Lower lobe of right lung (tissue), 2 donors: ENCODE results near the gene NRIP1. TPM values are rescaled to one million over a fixed set of nuclear protein-coding genes. Genes with fewer than 3 reads are reported as not detected.

Experiments
- ATAC-seq, 2 donors: fragments of 200-7000 bp; cut with Tn5 transposase; one replicate each; pipeline ENCODE4 v1.9.1; 2020 to 2022; ENCODE audit warnings: mild to moderate bottlenecking in 2 of 2, moderate library complexity in 2 of 2
- DNase-seq: peaks from one replicate; pipeline ENCODE4 v3.0.0-alpha.2; 2020
- H3K27ac ChIP-seq: fragments of 200-600 bp; one replicate; pipeline ENCODE4 v1.8.0; 2022
- H3K27me3 ChIP-seq: fragments of 200-600 bp; one replicate; pipeline ENCODE4 v1.8.0; 2022; ENCODE audit warnings: low read depth
- H3K36me3 ChIP-seq: fragments of 200-600 bp; one replicate; pipeline ENCODE4 v1.8.0; 2022; ENCODE audit warnings: mild to moderate bottlenecking
- H3K4me1 ChIP-seq: fragments of 200-600 bp; one replicate; pipeline ENCODE4 v1.8.0; 2022
- H3K4me3 ChIP-seq: fragments of 200-600 bp; one replicate; pipeline ENCODE4 v1.8.0; 2022; ENCODE audit warnings: mild to moderate bottlenecking
- H3K9me3 ChIP-seq: fragments of 200-600 bp; one replicate; pipeline ENCODE4 v1.8.0; 2022
- intact Hi-C: fragments of 100-400 bp; cut with DNase I; formaldehyde crosslinking; loops from one replicate; pipeline ENCODE4 v1.11.0; 2022
- total RNA-seq: library from RNA; stranded (reverse); fragmentation: NEBNext Ultra II Directional; extraction: Animal tissue kit (Norgen Biotek cat#: 25700); gene quantifications from one replicate; pipeline ENCODE4 v1.2.1, GENCODE V29; 2021
- TF ChIP-seq, protein P1 (sequence below): fragments of 200-600 bp; IDR thresholded peaks from one replicate; pipeline ENCODE4 v1.8.0; 2022; ENCODE audit warnings: antibody characterized with exemption, mild to moderate bottlenecking
- donor health status: DM: no; HTN: yes; CAD: no; lungs with severe emphysema.

The NRIP1 gene
- total RNA-seq, 1 donor from 2014 or later = 60.0 TPM

DNA sequence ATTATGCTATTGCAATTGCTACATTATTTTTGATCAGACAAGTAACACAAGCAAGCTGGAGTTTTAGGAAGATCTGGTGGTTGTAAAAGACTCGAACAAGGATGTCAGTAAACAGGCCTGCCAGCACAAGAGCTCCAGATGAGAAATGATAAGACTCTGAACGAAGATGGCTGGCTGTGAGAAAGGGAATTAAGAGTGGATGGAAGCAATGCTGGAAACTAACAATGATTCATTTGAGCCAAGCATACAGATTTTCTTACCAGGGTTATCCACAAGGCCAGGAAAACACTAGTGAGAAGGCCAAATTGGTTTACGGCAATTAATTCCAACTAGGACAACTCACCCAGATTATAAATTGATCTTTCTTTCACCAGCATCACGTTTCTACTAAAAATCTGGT is 54.2 kb downstream of the NRIP1 start:
- intact Hi-C loops = no loop called here
- TF ChIP-seq, protein P1, sequence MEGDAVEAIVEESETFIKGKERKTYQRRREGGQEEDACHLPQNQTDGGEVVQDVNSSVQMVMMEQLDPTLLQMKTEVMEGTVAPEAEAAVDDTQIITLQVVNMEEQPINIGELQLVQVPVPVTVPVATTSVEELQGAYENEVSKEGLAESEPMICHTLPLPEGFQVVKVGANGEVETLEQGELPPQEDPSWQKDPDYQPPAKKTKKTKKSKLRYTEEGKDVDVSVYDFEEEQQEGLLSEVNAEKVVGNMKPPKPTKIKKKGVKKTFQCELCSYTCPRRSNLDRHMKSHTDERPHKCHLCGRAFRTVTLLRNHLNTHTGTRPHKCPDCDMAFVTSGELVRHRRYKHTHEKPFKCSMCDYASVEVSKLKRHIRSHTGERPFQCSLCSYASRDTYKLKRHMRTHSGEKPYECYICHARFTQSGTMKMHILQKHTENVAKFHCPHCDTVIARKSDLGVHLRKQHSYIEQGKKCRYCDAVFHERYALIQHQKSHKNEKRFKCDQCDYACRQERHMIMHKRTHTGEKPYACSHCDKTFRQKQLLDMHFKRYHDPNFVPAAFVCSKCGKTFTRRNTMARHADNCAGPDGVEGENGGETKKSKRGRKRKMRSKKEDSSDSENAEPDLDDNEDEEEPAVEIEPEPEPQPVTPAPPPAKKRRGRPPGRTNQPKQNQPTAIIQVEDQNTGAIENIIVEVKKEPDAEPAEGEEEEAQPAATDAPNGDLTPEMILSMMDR = no peak
- ATAC-seq = no peak

DNA sequence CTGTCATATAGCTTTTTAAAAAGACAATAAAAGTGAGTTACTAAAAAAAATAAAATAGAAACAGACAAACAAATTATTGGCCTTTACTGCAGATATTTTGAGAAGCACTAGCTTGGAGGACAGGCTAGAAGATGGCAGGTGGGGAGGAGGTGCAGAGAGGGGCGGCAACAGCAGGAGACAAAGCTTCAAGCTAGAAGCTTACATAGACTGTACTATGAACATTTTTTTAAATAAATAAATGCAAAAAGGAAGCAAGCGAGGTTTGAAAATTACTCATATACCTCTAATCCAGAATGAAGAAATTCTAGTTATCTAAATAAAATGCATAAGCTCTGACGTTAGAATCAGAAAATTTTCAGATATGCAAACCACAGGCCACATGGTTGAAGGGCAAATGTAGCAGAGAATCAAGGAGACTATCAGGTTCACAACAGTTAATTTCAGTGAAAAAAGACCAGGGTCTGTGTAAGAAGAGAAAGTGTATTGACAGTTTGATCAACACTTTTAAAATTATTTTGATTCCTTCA is 54.9 kb downstream of the NRIP1 start:
- Histone ChIP-seq H3K9me3 (no peaks in the 10 kb centered on the region), H3K4me3 (no peak overlapping the region), H3K36me3 (no peaks in the 10 kb centered on the region), H3K27ac (no peak overlapping the region), H3K27me3 (no peaks in the 10 kb centered on the region), H3K4me1 (peaks cover 11% of the 10 kb centered on the region)
- intact Hi-C loops = no loop called here
- TF ChIP-seq, protein P1 = no peak
- DNase-seq = no peak
- no peak for ATAC-seq

More for the DNA sequence above, 54.2 kb downstream of the NRIP1 start:
- H3K4me3 ChIP-seq = no peak overlapping the region
- no peaks in the 10 kb centered on the region for H3K36me3 ChIP-seq
- H3K27me3 ChIP-seq = no peaks in the 10 kb centered on the region
- peaks cover 3% of the 10 kb centered on the region for H3K4me1 ChIP-seq
- no peak overlapping the region for H3K27ac ChIP-seq
- no peaks in the 10 kb centered on the region for H3K9me3 ChIP-seq
- no peak for DNase-seq

DNA sequence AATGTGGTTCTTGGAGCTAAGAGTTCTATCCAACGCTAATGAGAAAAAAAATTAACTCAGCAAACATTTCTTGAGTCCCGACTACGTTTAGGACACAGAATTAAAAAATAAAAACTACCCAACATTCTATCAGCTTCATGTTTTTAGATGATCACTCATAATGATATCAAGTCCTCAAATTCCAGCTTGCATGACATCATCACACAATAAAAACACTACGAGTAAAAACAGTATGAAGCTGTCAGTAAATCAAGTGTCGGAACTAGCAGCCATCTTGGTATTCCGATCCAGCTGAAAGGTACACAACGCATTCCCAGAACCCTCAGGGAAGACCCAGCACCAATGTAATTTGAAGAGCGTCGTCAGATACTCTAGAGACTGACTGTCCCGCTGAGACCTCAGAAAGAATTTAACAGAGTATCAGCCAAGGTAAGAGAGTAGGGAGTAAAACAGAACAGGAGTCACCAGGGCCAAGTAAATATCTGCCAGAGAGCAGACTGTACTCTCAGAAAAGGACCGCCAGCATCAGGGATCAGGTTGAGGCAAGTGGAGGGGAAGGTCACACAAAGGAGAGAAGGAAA is 57.0 kb downstream of the NRIP1 start:
- no peak overlapping the region for H3K4me3 ChIP-seq
- H3K27me3 ChIP-seq = no peaks in the 10 kb centered on the region
- H3K36me3 ChIP-seq = no peaks in the 10 kb centered on the region
- DNase-seq (no peak), ATAC-seq (no peak)
- intact Hi-C loops = no loop called here
- H3K4me1 ChIP-seq = peaks cover 14% of the 10 kb centered on the region
- TF ChIP-seq, protein P1 = no peak
- no peak overlapping the region for H3K27ac ChIP-seq
- H3K9me3 ChIP-seq = no peaks in the 10 kb centered on the region

DNA sequence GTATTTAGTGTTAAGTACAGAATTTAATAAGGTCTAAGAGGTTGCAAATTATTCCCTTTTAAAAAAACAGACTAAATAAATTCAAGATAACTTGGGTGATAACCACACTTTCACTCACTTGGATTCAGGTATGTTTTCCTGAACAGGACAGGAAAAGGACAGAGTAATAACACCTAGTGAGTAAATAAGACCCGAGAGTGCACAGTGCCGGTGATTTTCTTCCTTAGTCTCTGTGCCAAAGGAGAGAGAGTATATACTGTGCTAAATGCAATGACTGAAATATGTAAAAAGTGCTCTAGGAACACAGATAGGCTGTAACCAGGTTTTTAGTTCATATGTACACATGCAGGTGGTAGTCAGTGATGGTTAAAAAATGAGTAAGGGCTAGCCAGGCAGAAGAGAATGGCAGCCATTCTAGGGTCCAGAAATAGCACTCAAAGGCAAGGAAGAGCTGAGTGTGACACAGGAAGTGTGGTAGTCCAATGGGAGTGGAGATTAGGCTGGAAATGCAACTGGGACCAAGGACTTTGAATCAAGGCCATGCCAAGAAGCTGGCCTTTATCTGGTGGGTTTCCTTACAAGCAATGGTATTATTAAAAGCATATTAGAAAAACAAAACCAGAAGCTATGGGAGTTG is 58.1 kb downstream of the NRIP1 start:
- TF ChIP-seq, protein P1 = no peak
- Histone ChIP-seq H3K27me3 (no peaks in the 10 kb centered on the region), H3K4me3 (no peak overlapping the region), H3K4me1 (peaks cover 18% of the 10 kb centered on the region), H3K27ac (no peak overlapping the region), H3K36me3 (no peaks in the 10 kb centered on the region), H3K9me3 (no peaks in the 10 kb centered on the region)
- intact Hi-C loops = no loop called here
- no peak for DNase-seq
- no peak for ATAC-seq

DNA sequence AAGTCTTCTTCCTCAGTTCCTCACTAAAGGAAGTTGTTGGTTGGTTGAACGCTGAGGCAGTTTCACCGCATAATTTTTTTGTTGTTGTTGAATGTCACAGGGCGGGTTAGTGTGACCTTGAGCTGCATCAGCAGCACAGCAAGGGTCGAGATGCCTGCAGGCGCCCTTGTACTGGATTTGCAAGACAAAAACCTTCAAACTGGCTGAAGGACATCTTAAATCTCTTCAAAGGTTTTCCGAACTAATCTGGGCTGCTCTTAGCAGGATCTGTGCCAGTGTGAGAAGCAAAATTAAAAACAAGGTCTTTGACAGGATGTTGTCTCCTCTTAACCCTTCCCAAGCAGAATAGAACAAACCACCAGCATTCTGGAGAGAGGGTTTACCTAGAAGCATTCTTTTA is 59.4 kb downstream of the NRIP1 start:
- H3K36me3 ChIP-seq = no peaks in the 10 kb centered on the region
- H3K27me3 ChIP-seq = no peaks in the 10 kb centered on the region
- DNase-seq (no peak), ATAC-seq (no peak)
- intact Hi-C loops = no loop called here
- no peak overlapping the region for H3K27ac ChIP-seq
- TF ChIP-seq, protein P1 = no peak
- H3K4me3 ChIP-seq = no peak overlapping the region
- peaks cover 30% of the 10 kb centered on the region for H3K4me1 ChIP-seq
- H3K9me3 ChIP-seq = no peaks in the 10 kb centered on the region
